OCI-LY3 (cell line): ENCODE results near the gene ELMO1.

Source experiments
- H2AFZ ChIP-seq: fragments of 200-600, 300-600 bp; shearing (Covaris generic); 2 replicates; pipeline ENCODE4 v1.6.0; 2014; ENCODE audit warnings: antibody characterized with exemption, low read depth, low read length
- H3K27ac ChIP-seq: fragments of 200-600, 300-600 bp; sonication (generic); 2 replicates; pipeline ENCODE4 v1.5.1; 2014; ENCODE audit warnings: mild to moderate bottlenecking, low read length, moderate library complexity, mixed read lengths
- H3K27me3 ChIP-seq: fragments of 200-600, 300-600 bp; sonication (generic); 2 replicates; pipeline ENCODE4 v1.6.1; 2014; ENCODE audit warnings: low read depth, low read length, mixed read lengths
- H3K36me3 ChIP-seq: fragments of 200-600, 300-600 bp; sonication (generic); replicated peaks from 2 replicates; pipeline ENCODE3; 2014; ENCODE audit warnings: low read depth, low read length, mixed read lengths
- H3K4me1 ChIP-seq: fragments of 300-600, 200-600 bp; sonication (generic); 2 replicates; pipeline ENCODE4 v1.6.1; 2014; ENCODE audit warnings: low read length, mixed read lengths
- H3K4me2 ChIP-seq: fragments of 200-600, 300-600 bp; sonication (generic); 2 replicates; pipeline ENCODE4 v1.6.1; 2014; ENCODE audit warnings: low read length, mixed read lengths
- H3K4me3 ChIP-seq: fragments of 300-600, 200-600 bp; sonication (generic); 2 replicates; pipeline ENCODE4 v1.5.1; 2014; ENCODE audit warnings: antibody characterized with exemption, mild to moderate bottlenecking, low read length, moderate library complexity
- H3K79me2 ChIP-seq: fragments of 300-600, 200-600 bp; shearing (Covaris generic); 2 replicates; pipeline ENCODE4 v1.6.1; 2014; ENCODE audit warnings: mild to moderate bottlenecking, low read length, mixed read lengths
- H3K9ac ChIP-seq: fragments of 300-600, 200-600 bp; shearing (Covaris generic); 2 replicates; pipeline ENCODE4 v1.6.0; 2014; ENCODE audit warnings: mild to moderate bottlenecking, low read length, moderate library complexity
- H3K9me3 ChIP-seq: fragments of 200-600, 300-600 bp; shearing (Covaris generic); 2 replicates; pipeline ENCODE4 v1.6.1; 2014; ENCODE audit warnings: low read length, mixed read lengths; ENCODE audit not compliant: insufficient read depth
- H4K20me1 ChIP-seq: fragments of 200-600, 300-600 bp; sonication (generic); 2 replicates; pipeline ENCODE4 v1.6.1; 2016; ENCODE audit warnings: low read length, mixed read lengths; ENCODE audit not compliant: insufficient read depth
- CTCF ChIP-seq: fragments of 200-600, 300-600 bp; sonication (generic); IDR thresholded peaks from 2 replicates; pipeline ENCODE4 v1.5.1; 2014; ENCODE audit warnings: antibody characterized with exemption, low read length, low read depth
- EZH2phosphoT487 ChIP-seq: fragments of 200-600 bp; shearing (Covaris generic); IDR thresholded peaks from 2 replicates; pipeline ENCODE4 v1.6.1; 2018; ENCODE audit warnings: antibody characterized with exemption, mixed run types, low read depth

The ELMO1 gene

DNA sequence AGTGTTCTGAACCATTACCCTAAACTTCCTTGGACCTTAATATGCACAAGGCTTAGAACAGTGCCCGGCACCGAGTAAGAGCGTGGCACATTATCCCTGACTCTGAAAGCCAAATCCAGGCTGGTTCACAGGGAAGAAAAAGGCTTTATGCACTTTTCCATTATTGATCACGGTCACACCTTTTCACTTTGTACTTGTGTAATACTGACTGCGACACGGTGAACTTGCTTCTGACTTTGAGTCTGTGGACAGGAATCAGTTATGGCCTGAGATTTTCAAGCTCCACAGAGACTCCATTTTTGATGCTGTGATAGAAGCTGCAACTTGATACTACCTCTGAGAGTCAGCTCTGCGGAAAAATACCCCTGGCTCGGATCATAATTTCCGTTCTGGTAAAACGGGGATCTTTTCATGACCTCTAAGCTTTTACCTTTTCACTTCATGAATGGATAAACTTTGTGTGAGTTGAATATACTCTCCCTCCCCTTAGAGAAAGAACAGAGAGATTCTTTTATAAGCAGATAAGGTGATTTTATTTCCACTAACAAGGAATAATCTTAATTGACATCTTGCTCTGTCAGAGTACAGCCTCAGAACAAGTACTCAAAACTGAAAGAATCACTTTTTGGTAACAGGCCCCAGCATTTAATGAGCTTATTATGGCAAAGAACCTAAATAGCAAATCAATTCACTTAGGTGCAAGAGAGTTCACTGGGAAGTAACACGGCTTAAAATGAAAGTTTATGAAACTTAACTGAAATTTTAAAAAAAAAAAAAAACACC lies 88.8 kb downstream of the ELMO1 start:
- H3K4me1 ChIP-seq, result peaks cover 13% of the 10 kb centered on the region
- H4K20me1 ChIP-seq, result peaks cover 4% of the 10 kb centered on the region; the same call in 1 of the 2 replicates
- H3K4me2 ChIP-seq, result no peak overlapping the region
- no peak overlapping the region for H3K9ac ChIP-seq
- TF ChIP-seq CTCF, result no peak
- TF ChIP-seq EZH2phosphoT487, result no peak
- H3K27me3 ChIP-seq, result no peaks in the 10 kb centered on the region; the same call in 1 of the 2 replicates
- no peak overlapping the region for H2AFZ ChIP-seq
- H3K9me3 ChIP-seq, result no peaks in the 10 kb centered on the region
- no peaks in the 10 kb centered on the region for H3K36me3 ChIP-seq
- H3K4me3 ChIP-seq, result no peak overlapping the region
- no peak overlapping the region for H3K27ac ChIP-seq
- peaks cover 4% of the 10 kb centered on the region; the same call in 1 of the 2 replicates for H3K79me2 ChIP-seq

DNA sequence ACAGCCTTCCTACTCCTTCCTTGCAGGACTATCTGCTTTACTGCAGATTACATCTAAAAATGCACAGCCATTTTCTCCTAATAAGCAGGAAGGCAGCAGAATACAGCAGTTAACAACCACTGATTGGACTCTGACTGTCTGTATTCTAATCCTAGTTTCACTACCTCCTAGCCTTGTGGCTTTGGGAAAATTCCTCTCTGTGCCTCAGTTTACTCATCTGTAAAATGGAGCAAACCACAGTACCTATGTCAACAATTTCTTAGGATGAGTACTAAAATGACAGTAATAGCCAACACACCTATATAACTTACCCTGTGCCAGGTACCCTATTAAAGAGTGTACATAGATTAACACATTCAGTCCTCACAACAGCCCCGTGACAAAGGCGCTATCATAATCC lies 89.5 kb downstream of the ELMO1 start:
- peaks cover 4% of the 10 kb centered on the region; the same call in 1 of the 2 replicates for H4K20me1 ChIP-seq
- no peaks in the 10 kb centered on the region for H3K9me3 ChIP-seq
- no peak overlapping the region for H3K9ac ChIP-seq
- H3K4me2 ChIP-seq, result no peak overlapping the region
- H3K27me3 ChIP-seq, result no peaks in the 10 kb centered on the region; the same call in 1 of the 2 replicates
- H3K79me2 ChIP-seq, result peaks cover 4% of the 10 kb centered on the region; the same call in 1 of the 2 replicates
- no peak overlapping the region for H2AFZ ChIP-seq
- H3K4me1 ChIP-seq, result peaks cover 20% of the 10 kb centered on the region
- H3K4me3 ChIP-seq, result no peak overlapping the region
- no peak overlapping the region for H3K27ac ChIP-seq
- no peaks in the 10 kb centered on the region for H3K36me3 ChIP-seq
- TF ChIP-seq EZH2phosphoT487, result no peak
- TF ChIP-seq CTCF, result no peak

DNA sequence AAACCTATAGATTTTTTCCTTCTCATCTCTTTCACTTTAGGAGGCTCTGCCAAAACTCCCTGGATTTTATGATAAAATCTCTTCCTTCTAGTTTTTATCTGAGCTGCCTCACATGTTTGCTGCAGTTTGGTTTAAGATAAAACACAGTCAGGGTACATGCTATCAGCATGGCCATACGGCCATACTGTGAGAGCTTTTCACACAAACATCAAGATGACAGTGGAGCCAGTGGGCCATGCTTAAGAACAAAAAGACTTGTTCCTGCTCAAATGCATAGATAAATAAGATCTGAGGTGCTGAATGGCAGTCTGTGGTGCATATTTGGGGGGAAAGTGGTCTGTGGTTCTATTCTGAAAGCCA lies 91.0 kb downstream of the ELMO1 start:
- H2AFZ ChIP-seq, result no peak overlapping the region
- no peak overlapping the region for H3K4me2 ChIP-seq
- H3K9ac ChIP-seq, result no peak overlapping the region

More for the DNA sequence above, 91.0 kb downstream of the ELMO1 start:
- Histone ChIP-seq H3K27ac (no peak overlapping the region), H3K36me3 (no peaks in the 10 kb centered on the region), H4K20me1 (peaks cover 4% of the 10 kb centered on the region; the same call in 1 of the 2 replicates), H3K9me3 (no peaks in the 10 kb centered on the region), H3K4me3 (no peak overlapping the region), H3K27me3 (no peaks in the 10 kb centered on the region; the same call in 1 of the 2 replicates), H3K4me1 (peaks cover 14% of the 10 kb centered on the region), H3K79me2 (peaks cover 10% of the 10 kb centered on the region; the same call in 1 of the 2 replicates)
- TF ChIP-seq CTCF, result no peak
- TF ChIP-seq EZH2phosphoT487, result no peak
